Astrocyte (in vitro differentiated cells and primary cell): ENCODE data around the gene ZDHHC17.

Source experiments
- CTCF ChIP-seq: IDR thresholded peaks from 2 replicates; pipeline ENCODE4 v1.5.1; 2011; ENCODE audit warnings: low read depth, mild to moderate bottlenecking, inconsistent platforms, low read length, moderate library complexity; ENCODE audit not compliant: insufficient read depth
- EZH2 ChIP-seq: IDR thresholded peaks from 2 replicates; pipeline ENCODE4 v1.6.1; 2012; ENCODE audit warnings: mild to moderate bottlenecking, low read length, inconsistent platforms; ENCODE audit not compliant: insufficient read depth

GRCh38 chr12:76876696-76877229 is 112.8 kb downstream of the ZDHHC17 start:
- no peak for TF ChIP-seq CTCF
- TF ChIP-seq EZH2: no peak
